Activated CD4-positive, alpha-beta T cell treated with anti-CD3 and anti-CD28 coated beads, Interleukin-2, amount 50 U/mL, for 24 hours (primary cell): ENCODE measurements around the gene CHST3.
"Not testable (repeated sequence)": the region's sequence is repeated elsewhere in the genome, so short reads cannot be mapped to it uniquely, and the experiment has no call there.

Experiments used
- DNase-seq, 2 donors: peaks; one replicate each; pipeline ENCODE4 v3.0.0-alpha.2; 2020; ENCODE audit warnings: low read depth in 1 of 2, low spot score in 1 of 2

The CHST3 gene

GRCh38 chr10:71964098-71964742, at the start of gene CHST3:
Gene CHST3 (plus strand): TSS chr10:71964395. CDS start chr10:72005843, 41,448 bp downstream.
- no peak for DNase-seq

- DNase-seq, result no peak
These were observed 47.4 kb upstream of the CHST3 start for GRCh38 chr10:71916827-71917226.

GRCh38 chr10:71918992-71919391, 45.2 kb upstream of the CHST3 start:
- no peak for DNase-seq

- not testable (repeated sequence) for DNase-seq
These were observed 44.1 kb upstream of the CHST3 start for GRCh38 chr10:71919956-71920539.

- DNase-seq, result no peak
These were observed 43.5 kb upstream of the CHST3 start for GRCh38 chr10:71920540-71921323.

GRCh38 chr10:71921324-71922027, 42.7 kb upstream of the CHST3 start:
- no peak for DNase-seq

GRCh38 chr10:71923138-71923692, 41.0 kb upstream of the CHST3 start:
- DNase-seq, result no peak

- no peak for DNase-seq
These were observed 39.4 kb upstream of the CHST3 start for GRCh38 chr10:71924771-71925170.

GRCh38 chr10:71927159-71927558, 37.0 kb upstream of the CHST3 start:
- no peak for DNase-seq

- no peak for DNase-seq
These were observed 36.2 kb upstream of the CHST3 start for GRCh38 chr10:71927776-71928592.

GRCh38 chr10:71931295-71931694, 32.9 kb upstream of the CHST3 start:
- DNase-seq, result no peak

- peak in 1 of 2 donors; percentile 70 for DNase-seq
These were observed 30.5 kb upstream of the CHST3 start for GRCh38 chr10:71933651-71934050.

- no peak for DNase-seq
These were observed 26.0 kb upstream of the CHST3 start for GRCh38 chr10:71938211-71938610.

GRCh38 chr10:71939304-71939703, 24.9 kb upstream of the CHST3 start:
- DNase-seq, result no peak

GRCh38 chr10:71939861-71940474, 24.2 kb upstream of the CHST3 start:
- DNase-seq, result no peak

GRCh38 chr10:71940752-71941151, 23.4 kb upstream of the CHST3 start:
- no peak for DNase-seq

GRCh38 chr10:71941318-71941717, 22.9 kb upstream of the CHST3 start:
- DNase-seq, result no peak

GRCh38 chr10:71945819-71946474, 18.2 kb upstream of the CHST3 start:
- DNase-seq, result no peak

GRCh38 chr10:71946700-71947099, 17.5 kb upstream of the CHST3 start:
- DNase-seq, result no peak
